ENCODE measurements around the gene DMD.

DMD gene

GRCh38 chrX:31572360-31572759 lies 1639.0 kb downstream of the DMD start:
- Histone ChIP-seq H3K27ac (no peak overlapping the region), H3K36me3 (ENCODE audit: insufficient read depth, low read length) (no peaks in the 10 kb centered on the region), H3K4me3 (no peak overlapping the region), H3K9me3 (ENCODE audit: low read depth, low read length) (no peaks in the 10 kb centered on the region), H3K9ac (ENCODE audit: insufficient read length) (no peak overlapping the region)
- TF ChIP-seq POLR2AphosphoS5 (IDR thresholded peaks at IDR 0.05; ENCODE audit: borderline replicate concordance, low read depth, low read length) = no peak
- no peak for TF ChIP-seq EZH2 (IDR thresholded peaks at IDR 0.05)
- TF ChIP-seq FOXP2 (optimal IDR thresholded peaks at IDR 0.05; ENCODE audit: control extremely low read depth, extremely low read length, insufficient read depth) = no peak
- no peak for DNase-seq (ENCODE audit: low read depth, low spot score)

- Histone ChIP-seq H3K4me3 (no peak overlapping the region), H3K27ac (no peak overlapping the region), H3K36me3 (ENCODE audit: insufficient read depth, low read length) (no peaks in the 10 kb centered on the region), H3K9ac (ENCODE audit: insufficient read length) (no peak overlapping the region), H3K9me3 (ENCODE audit: low read depth, low read length) (no peaks in the 10 kb centered on the region)
- no peak for TF ChIP-seq EZH2 (IDR thresholded peaks at IDR 0.05)
- TF ChIP-seq FOXP2 (optimal IDR thresholded peaks at IDR 0.05; ENCODE audit: control extremely low read depth, extremely low read length, insufficient read depth) = no peak
- TF ChIP-seq POLR2AphosphoS5 (IDR thresholded peaks at IDR 0.05; ENCODE audit: borderline replicate concordance, low read depth, low read length) = no peak
- no peak for DNase-seq (ENCODE audit: low read depth, low spot score)
Measured at GRCh38 chrX:31570658-31571057, 1640.7 kb downstream of the DMD start.

GRCh38 chrX:31563792-31564191 lies 1647.6 kb downstream of the DMD start:
- TF ChIP-seq FOXP2 (optimal IDR thresholded peaks at IDR 0.05; ENCODE audit: control extremely low read depth, extremely low read length, insufficient read depth) (no peak), EZH2 (IDR thresholded peaks at IDR 0.05) (no peak), POLR2AphosphoS5 (IDR thresholded peaks at IDR 0.05; ENCODE audit: borderline replicate concordance, low read depth, low read length) (no peak)
- no peak overlapping the region for H3K4me3 ChIP-seq
- H3K36me3 ChIP-seq (ENCODE audit: insufficient read depth, low read length) = no peaks in the 10 kb centered on the region
- no peak overlapping the region for H3K9ac ChIP-seq (ENCODE audit: insufficient read length)
- H3K9me3 ChIP-seq (ENCODE audit: low read depth, low read length) = no peaks in the 10 kb centered on the region
- DNase-seq (ENCODE audit: low read depth, low spot score) = no peak
- H3K27ac ChIP-seq = no peak overlapping the region

- H3K27ac ChIP-seq = no peak overlapping the region
- H3K4me3 ChIP-seq = no peak overlapping the region
- H3K36me3 ChIP-seq (ENCODE audit: insufficient read depth, low read length) = no peaks in the 10 kb centered on the region
- DNase-seq (ENCODE audit: low read depth, low spot score) = no peak
- TF ChIP-seq FOXP2 (optimal IDR thresholded peaks at IDR 0.05; ENCODE audit: control extremely low read depth, extremely low read length, insufficient read depth) (no peak), POLR2AphosphoS5 (IDR thresholded peaks at IDR 0.05; ENCODE audit: borderline replicate concordance, low read depth, low read length) (no peak), EZH2 (IDR thresholded peaks at IDR 0.05) (no peak)
- H3K9me3 ChIP-seq (ENCODE audit: low read depth, low read length) = no peaks in the 10 kb centered on the region
- H3K9ac ChIP-seq (ENCODE audit: insufficient read length) = no peak overlapping the region
Measured at GRCh38 chrX:31555506-31555905, 1655.8 kb downstream of the DMD start.

GRCh38 chrX:31551913-31552312 lies 1659.4 kb downstream of the DMD start:
- H3K36me3 ChIP-seq (ENCODE audit: insufficient read depth, low read length) = no peaks in the 10 kb centered on the region
- no peak overlapping the region for H3K27ac ChIP-seq
- TF ChIP-seq FOXP2 (optimal IDR thresholded peaks at IDR 0.05; ENCODE audit: control extremely low read depth, extremely low read length, insufficient read depth) = no peak
- no peak for TF ChIP-seq EZH2 (IDR thresholded peaks at IDR 0.05)
- TF ChIP-seq POLR2AphosphoS5 (IDR thresholded peaks at IDR 0.05; ENCODE audit: borderline replicate concordance, low read depth, low read length) = no peak
- DNase-seq (ENCODE audit: low read depth, low spot score) = no peak
- H3K9me3 ChIP-seq (ENCODE audit: low read depth, low read length) = no peaks in the 10 kb centered on the region
- H3K4me3 ChIP-seq = no peak overlapping the region
- no peak overlapping the region for H3K9ac ChIP-seq (ENCODE audit: insufficient read length)

- Histone ChIP-seq H3K9ac (ENCODE audit: insufficient read length) (no peak overlapping the region), H3K4me3 (no peak overlapping the region), H3K27ac (no peak overlapping the region), H3K9me3 (ENCODE audit: low read depth, low read length) (no peaks in the 10 kb centered on the region), H3K36me3 (ENCODE audit: insufficient read depth, low read length) (no peaks in the 10 kb centered on the region)
- no peak for DNase-seq (ENCODE audit: low read depth, low spot score)
- TF ChIP-seq POLR2AphosphoS5 (IDR thresholded peaks at IDR 0.05; ENCODE audit: borderline replicate concordance, low read depth, low read length) = no peak
- no peak for TF ChIP-seq EZH2 (IDR thresholded peaks at IDR 0.05)
- TF ChIP-seq FOXP2 (optimal IDR thresholded peaks at IDR 0.05; ENCODE audit: control extremely low read depth, extremely low read length, insufficient read depth) = no peak
Measured at GRCh38 chrX:31550158-31550557, 1661.2 kb downstream of the DMD start.

GRCh38 chrX:31547816-31548215 lies 1663.5 kb downstream of the DMD start:
- H3K36me3 ChIP-seq (ENCODE audit: insufficient read depth, low read length) = no peaks in the 10 kb centered on the region
- no peaks in the 10 kb centered on the region for H3K9me3 ChIP-seq (ENCODE audit: low read depth, low read length)
- no peak overlapping the region for H3K4me3 ChIP-seq
- TF ChIP-seq POLR2AphosphoS5 (IDR thresholded peaks at IDR 0.05; ENCODE audit: borderline replicate concordance, low read depth, low read length) (no peak), EZH2 (IDR thresholded peaks at IDR 0.05) (no peak), FOXP2 (optimal IDR thresholded peaks at IDR 0.05; ENCODE audit: control extremely low read depth, extremely low read length, insufficient read depth) (no peak)
- DNase-seq (ENCODE audit: low read depth, low spot score) = no peak
- no peak overlapping the region for H3K9ac ChIP-seq (ENCODE audit: insufficient read length)
- H3K27ac ChIP-seq = no peak overlapping the region

GRCh38 chrX:31547416-31547815 lies 1663.9 kb downstream of the DMD start:
- H3K27ac ChIP-seq = no peak overlapping the region
- TF ChIP-seq FOXP2 (optimal IDR thresholded peaks at IDR 0.05; ENCODE audit: control extremely low read depth, extremely low read length, insufficient read depth) = no peak
- no peak for TF ChIP-seq POLR2AphosphoS5 (IDR thresholded peaks at IDR 0.05; ENCODE audit: borderline replicate concordance, low read depth, low read length)
- no peak for TF ChIP-seq EZH2 (IDR thresholded peaks at IDR 0.05)
- H3K4me3 ChIP-seq = no peak overlapping the region
- H3K9ac ChIP-seq (ENCODE audit: insufficient read length) = no peak overlapping the region
- H3K9me3 ChIP-seq (ENCODE audit: low read depth, low read length) = no peaks in the 10 kb centered on the region
- no peak for DNase-seq (ENCODE audit: low read depth, low spot score)
- no peaks in the 10 kb centered on the region for H3K36me3 ChIP-seq (ENCODE audit: insufficient read depth, low read length)

- H3K4me3 ChIP-seq = no peak overlapping the region
- no peak overlapping the region for H3K9ac ChIP-seq (ENCODE audit: insufficient read length)
- no peak for DNase-seq (ENCODE audit: low read depth, low spot score)
- H3K27ac ChIP-seq = no peak overlapping the region
- no peaks in the 10 kb centered on the region for H3K36me3 ChIP-seq (ENCODE audit: insufficient read depth, low read length)
- H3K9me3 ChIP-seq (ENCODE audit: low read depth, low read length) = no peaks in the 10 kb centered on the region
- no peak for TF ChIP-seq EZH2 (IDR thresholded peaks at IDR 0.05)
- TF ChIP-seq FOXP2 (optimal IDR thresholded peaks at IDR 0.05; ENCODE audit: control extremely low read depth, extremely low read length, insufficient read depth) = no peak
- TF ChIP-seq POLR2AphosphoS5 (IDR thresholded peaks at IDR 0.05; ENCODE audit: borderline replicate concordance, low read depth, low read length) = no peak
Measured at GRCh38 chrX:31546126-31546525, 1665.2 kb downstream of the DMD start.
